Natural killer cell treated with Interleukin-12 subunit alpha and Interleukin-12 subunit beta and Interleukin-15 and Interleukin-18, amount 100 ng/mL, for 72 hours (primary cell): Measurements from ENCODE around the gene CLDN6. TPM values are rescaled to one million over a fixed set of nuclear protein-coding genes. Genes with fewer than 3 reads are reported as not detected.

Experiments used
- ATAC-seq, 2 donors: fragments of 150-1000 bp; cut with Tn5 transposase in 1 of 2; sonication (Bioruptor Pico), chemical (Tn5 transposase) in 1 of 2; 2 replicates each; pipeline ENCODE4 v1.10.0; 2021
- DNase-seq: peaks from one replicate; pipeline ENCODE4 v3.0.0; 2022; ENCODE audit warnings: low spot score
- H3K27ac Mint-ChIP-seq, 2 donors: 1 replicate in 1 of 2; 2 replicates in 1 of 2; pipeline ENCODE4 v1.8.0; 2022; ENCODE audit warnings: mixed read lengths in 2 of 2, mild to moderate bottlenecking in 1 of 2, moderate library complexity in 1 of 2
- H3K27me3 Mint-ChIP-seq, 2 donors: 1 replicate in 1 of 2; 2 replicates in 1 of 2; pipeline ENCODE4 v1.8.0; 2022; ENCODE audit warnings: mixed read lengths in 2 of 2
- H3K36me3 Mint-ChIP-seq: one replicate; pipeline ENCODE4 v1.8.0; 2022; ENCODE audit warnings: mixed read lengths
- H3K4me1 Mint-ChIP-seq, 2 donors: 1 replicate in 1 of 2; 2 replicates in 1 of 2; pipeline ENCODE4 v1.8.0; 2022; ENCODE audit warnings: low read depth in 2 of 2, mixed read lengths in 2 of 2, mild to moderate bottlenecking in 1 of 2
- H3K4me3 Mint-ChIP-seq: one replicate; pipeline ENCODE4 v1.8.0; 2022; ENCODE audit warnings: mixed read lengths
- H3K9me3 Mint-ChIP-seq: 2 replicates; pipeline ENCODE4 v1.8.0; 2022; ENCODE audit warnings: mixed read lengths
- total RNA-seq, 2 donors: library from RNA; stranded (reverse); gene quantifications; one replicate each; pipeline ENCODE4 v1.2.3, GENCODE V29; 2022

CLDN6 gene
- total RNA-seq, 2 donors from 2014 or later: not detected

- H3K27me3 Mint-ChIP-seq: peaks cover 5 to 10% of the 10 kb centered on the region in 2 donors
- no peak overlapping the region for H3K27ac Mint-ChIP-seq
- ATAC-seq: no peak
These were observed 49.6 kb downstream of the CLDN6 start for GRCh38 chr16:2968368-2968737.

GRCh38 chr16:2967721-2968161 lies 50.2 kb downstream of the CLDN6 start:
- H3K4me3 Mint-ChIP-seq: peak overlapping the region; percentile 76
- no peaks in the 10 kb centered on the region for H3K36me3 Mint-ChIP-seq
- H3K9me3 Mint-ChIP-seq: no peaks in the 10 kb centered on the region
- ATAC-seq (no peak), DNase-seq (no peak)
- peaks cover 5 to 10% of the 10 kb centered on the region in 2 donors for H3K27me3 Mint-ChIP-seq
- no peak overlapping the region for H3K27ac Mint-ChIP-seq
- peaks cover 20 to 26% of the 10 kb centered on the region in 2 donors for H3K4me1 Mint-ChIP-seq

More at GRCh38 chr16:2968368-2968737, 49.6 kb downstream of the CLDN6 start:
- Mint-ChIP-seq H3K4me3 (peak overlapping the region; percentile 76), H3K36me3 (no peaks in the 10 kb centered on the region), H3K9me3 (no peaks in the 10 kb centered on the region), H3K4me1 (peaks cover 20 to 26% of the 10 kb centered on the region in 2 donors)
- DNase-seq: no peak

GRCh38 chr16:2967211-2967631 lies 50.8 kb downstream of the CLDN6 start:
- DNase-seq (no peak), ATAC-seq (no peak)
- no peaks in the 10 kb centered on the region for H3K9me3 Mint-ChIP-seq
- no peak overlapping the region for H3K4me3 Mint-ChIP-seq
- no peak overlapping the region for H3K27ac Mint-ChIP-seq
- peaks cover 5 to 10% of the 10 kb centered on the region in 2 donors for H3K27me3 Mint-ChIP-seq
- no peaks in the 10 kb centered on the region for H3K36me3 Mint-ChIP-seq
- peaks cover 19 to 21% of the 10 kb centered on the region in 2 donors for H3K4me1 Mint-ChIP-seq

- Mint-ChIP-seq H3K27me3 (peaks cover 5 to 11% of the 10 kb centered on the region in 2 donors), H3K9me3 (no peaks in the 10 kb centered on the region)
- DNase-seq: no peak
These were observed 51.2 kb downstream of the CLDN6 start for GRCh38 chr16:2966808-2967191.

GRCh38 chr16:2966043-2966807 lies 51.8 kb downstream of the CLDN6 start:
- no peak for ATAC-seq
- Mint-ChIP-seq H3K27me3 (peaks cover 5 to 14% of the 10 kb centered on the region in 2 donors), H3K4me3 (peak overlapping the region; percentile 38), H3K9me3 (no peaks in the 10 kb centered on the region), H3K4me1 (peaks cover 16 to 19% of the 10 kb centered on the region in 2 donors), H3K27ac (no peak overlapping the region), H3K36me3 (no peaks in the 10 kb centered on the region)
- DNase-seq: no peak

More at GRCh38 chr16:2966808-2967191, 51.2 kb downstream of the CLDN6 start:
- H3K4me3 Mint-ChIP-seq: no peak overlapping the region
- H3K36me3 Mint-ChIP-seq: no peaks in the 10 kb centered on the region
- peaks cover 16 to 17% of the 10 kb centered on the region in 2 donors for H3K4me1 Mint-ChIP-seq
- no peak for ATAC-seq
- H3K27ac Mint-ChIP-seq: no peak overlapping the region

Other genes with a start within 250 kb of the CLDN6 start
- 100 to 1,000 TPM; 196 to 201 TPM for gene ELOB, start 240.9 kb downstream of the CLDN6 start, total RNA-seq
- not detected for gene PRSS33, start 230.6 kb downstream of the CLDN6 start, total RNA-seq
- gene PRSS41, start 219.7 kb downstream of the CLDN6 start, total RNA-seq: not detected
- 10 to 100 TPM in 1 of 2 donors, under 1 TPM in 1; 0.53 to 21.5 TPM for gene PRSS21, start 200.9 kb downstream of the CLDN6 start, total RNA-seq
- gene ZG16B, start 187.9 kb downstream of the CLDN6 start, total RNA-seq: 10 to 100 TPM in 1 of 2 donors, 1 to 10 TPM in 1; 3.8 to 22.1 TPM
- gene PRSS22, start 160.0 kb downstream of the CLDN6 start, total RNA-seq: under 1 TPM; 0.86 TPM
- 10 to 100 TPM; 21.5 to 24.7 TPM for gene FLYWCH2, start 135.0 kb downstream of the CLDN6 start, total RNA-seq
- gene FLYWCH1, start 106.3 kb downstream of the CLDN6 start, total RNA-seq: 10 to 100 TPM; 66.6 to 85.7 TPM
- not detected for gene KREMEN2, start 53.9 kb downstream of the CLDN6 start, total RNA-seq
- 10 to 100 TPM; 19.7 to 39.1 TPM for gene PAQR4, start 48.8 kb downstream of the CLDN6 start, total RNA-seq
- 100 to 1,000 TPM in 1 of 2 donors, 10 to 100 TPM in 1; 76.4 to 251 TPM for gene PKMYT1, start 37.7 kb downstream of the CLDN6 start, total RNA-seq
- gene CLDN9, start 5.3 kb downstream of the CLDN6 start, total RNA-seq: under 1 TPM in 1 of 2 donors, not detected in 1; 0.47 TPM
- gene TNFRSF12A, start 2.2 kb upstream of the CLDN6 start, total RNA-seq: 1 to 10 TPM; 6.4 to 6.5 TPM
- gene HCFC1R1, start 5.8 kb upstream of the CLDN6 start, total RNA-seq: 10 to 100 TPM; 14.3 to 18.4 TPM
- gene THOC6, start 5.9 kb upstream of the CLDN6 start, total RNA-seq: 10 to 100 TPM; 33.6 to 58.8 TPM
- gene BICDL2, start 18.8 kb upstream of the CLDN6 start, total RNA-seq: under 1 TPM; 0.50 to 0.67 TPM
- gene MMP25, start 28.4 kb upstream of the CLDN6 start, total RNA-seq: 10 to 100 TPM; 54.3 to 66.6 TPM
- 1,000 to 10,000 TPM in 1 of 2 donors, 100 to 1,000 TPM in 1; 678 to 1,235 TPM for gene IL32, start 47.5 kb upstream of the CLDN6 start, total RNA-seq
- under 1 TPM in 1 of 2 donors, not detected in 1; 0.22 TPM for gene ZSCAN10, start 81.1 kb upstream of the CLDN6 start, total RNA-seq
- not detected for gene ZNF205, start 94.4 kb upstream of the CLDN6 start, total RNA-seq
- gene ZNF213, start 116.8 kb upstream of the CLDN6 start, total RNA-seq: 10 to 100 TPM in 1 of 2 donors, 1 to 10 TPM in 1; 8.5 to 11.6 TPM
- not detected for gene OR1F1, start 170.0 kb upstream of the CLDN6 start, total RNA-seq
- gene ZNF200, start 217.0 kb upstream of the CLDN6 start, total RNA-seq: 10 to 100 TPM; 16.6 to 18.9 TPM
- gene MEFV, start 238.4 kb upstream of the CLDN6 start, total RNA-seq: under 1 TPM; 0.26 to 0.31 TPM